OCI-LY1 (cell line): Measurements from ENCODE around the gene CD3G.

Source experiments
- H2AFZ ChIP-seq: fragments of 200-600 bp; sonication (generic), shearing (Covaris generic); 2 replicates; pipeline ENCODE4 v1.6.0; 2014; ENCODE audit warnings: antibody characterized with exemption, mild to moderate bottlenecking, low read length
- H3F3A ChIP-seq: fragments of 200-600 bp; sonication (generic), shearing (Covaris generic); 2 replicates; pipeline ENCODE4 v1.6.0; 2014; ENCODE audit warnings: mild to moderate bottlenecking, antibody characterized with exemption, low read length, moderate library complexity; ENCODE audit not compliant: insufficient read depth
- H3K27ac ChIP-seq: fragments of 200-600 bp; sonication (generic); 2 replicates; pipeline ENCODE4 v1.5.1; 2014; ENCODE audit warnings: low read length, mixed run types, mild to moderate bottlenecking, low read depth; ENCODE audit not compliant: poor library complexity, severe bottlenecking
- H3K27me3 ChIP-seq: fragments of 200-600 bp; sonication (generic); 2 replicates; pipeline ENCODE4 v1.6.0; 2014; ENCODE audit warnings: antibody characterized with exemption, mild to moderate bottlenecking, low read length, moderate library complexity; ENCODE audit not compliant: insufficient read depth
- H3K36me3 ChIP-seq: fragments of 200-600 bp; sonication (generic); 2 replicates; pipeline ENCODE4 v1.6.1; 2014; ENCODE audit warnings: mild to moderate bottlenecking, antibody characterized with exemption, low read length, moderate library complexity, mixed read lengths; ENCODE audit not compliant: insufficient read depth
- H3K4me1 ChIP-seq: fragments of 200-600 bp; sonication (generic); 2 replicates; pipeline ENCODE4 v1.5.1; 2014; ENCODE audit warnings: mild to moderate bottlenecking, low read length, moderate library complexity; ENCODE audit not compliant: insufficient read depth, severe bottlenecking
- H3K4me2 ChIP-seq: fragments of 200-600 bp; sonication (generic), shearing (Covaris generic); 2 replicates; pipeline ENCODE4 v1.6.1; 2014; ENCODE audit warnings: low read length
- H3K4me3 ChIP-seq: fragments of 200-600 bp; sonication (generic); 2 replicates; pipeline ENCODE4 v1.5.1; 2014; ENCODE audit warnings: low read length, low read depth, mild to moderate bottlenecking, mixed read lengths; ENCODE audit not compliant: poor library complexity, severe bottlenecking
- H3K79me2 ChIP-seq: fragments of 200-600 bp; shearing (Covaris generic); 2 replicates; pipeline ENCODE4 v1.6.1; 2016; ENCODE audit warnings: mixed run types, low read length, mixed read lengths; ENCODE audit not compliant: insufficient read depth
- H3K9ac ChIP-seq: fragments of 200-600 bp; sonication (generic), shearing (Covaris generic); 2 replicates; pipeline ENCODE4 v1.6.1; 2014; ENCODE audit warnings: mild to moderate bottlenecking, low read length, mixed read lengths
- H3K9me2 ChIP-seq: fragments of 200-600 bp; sonication (generic), shearing (Covaris generic); 2 replicates; pipeline ENCODE4 v1.6.1; 2014; ENCODE audit warnings: low read depth, mild to moderate bottlenecking, low read length, mixed read lengths
- H3K9me3 ChIP-seq: fragments of 200-600 bp; shearing (Covaris generic); 2 replicates; pipeline ENCODE4 v1.6.1; 2014; ENCODE audit warnings: low read length, mixed read lengths
- H4K20me1 ChIP-seq: fragments of 200-600 bp; sonication (generic), shearing (Covaris generic); 2 replicates; pipeline ENCODE4 v1.6.0; 2016; ENCODE audit warnings: mild to moderate bottlenecking, low read length; ENCODE audit not compliant: insufficient read depth
- CTCF ChIP-seq: fragments of 200-600 bp; sonication (generic), shearing (Covaris generic); IDR thresholded peaks from 2 replicates; pipeline ENCODE4 v1.5.1; 2017; ENCODE audit warnings: mild to moderate bottlenecking, antibody characterized with exemption, low read length, moderate library complexity, mixed read lengths
- EZH2 ChIP-seq: fragments of 200-600 bp; sonication (generic), shearing (Covaris generic); IDR thresholded peaks from 2 replicates; pipeline ENCODE4 v1.8.0; 2017; ENCODE audit warnings: borderline replicate concordance, mixed run types, mild to moderate bottlenecking, antibody characterized with exemption, low read length, moderate library complexity, mixed read lengths

CD3G gene

GRCh38 chr11:118380571-118380970 is 36.4 kb downstream of the CD3G start:
- TF ChIP-seq EZH2 (no peak), CTCF (no peak)

GRCh38 chr11:118382954-118383353 is 38.8 kb downstream of the CD3G start:
- H2AFZ ChIP-seq, result no peak overlapping the region
- no peaks in the 10 kb centered on the region for H3K27me3 ChIP-seq
- no peaks in the 10 kb centered on the region for H3K4me1 ChIP-seq
- H3K4me3 ChIP-seq, result no peak overlapping the region
- H3K4me2 ChIP-seq, result no peak overlapping the region
- no peaks in the 10 kb centered on the region for H3K79me2 ChIP-seq
- no peaks in the 10 kb centered on the region for H4K20me1 ChIP-seq
- H3K9me2 ChIP-seq, result no peaks in the 10 kb centered on the region
- H3K27ac ChIP-seq, result no peak overlapping the region
- peaks cover 90% of the 10 kb centered on the region for H3K36me3 ChIP-seq
- no peak for TF ChIP-seq CTCF
- no peak for TF ChIP-seq EZH2
- no peaks in the 10 kb centered on the region for H3F3A ChIP-seq
- H3K9me3 ChIP-seq, result no peaks in the 10 kb centered on the region
- no peak overlapping the region for H3K9ac ChIP-seq

More at GRCh38 chr11:118380571-118380970, 36.4 kb downstream of the CD3G start:
- no peaks in the 10 kb centered on the region for H3K9me2 ChIP-seq
- no peaks in the 10 kb centered on the region for H3K27me3 ChIP-seq
- no peak overlapping the region for H3K9ac ChIP-seq
- no peak overlapping the region for H3K4me2 ChIP-seq
- H3K79me2 ChIP-seq, result no peaks in the 10 kb centered on the region
- no peak overlapping the region for H3K4me3 ChIP-seq
- H3K9me3 ChIP-seq, result no peaks in the 10 kb centered on the region
- H3K4me1 ChIP-seq, result no peaks in the 10 kb centered on the region
- H2AFZ ChIP-seq, result no peak overlapping the region
- H4K20me1 ChIP-seq, result no peaks in the 10 kb centered on the region
- no peak overlapping the region for H3K27ac ChIP-seq
- peaks cover 78% of the 10 kb centered on the region for H3K36me3 ChIP-seq
- H3F3A ChIP-seq, result no peaks in the 10 kb centered on the region

- H3K4me2 ChIP-seq, result no peak overlapping the region
- H3K4me1 ChIP-seq, result no peaks in the 10 kb centered on the region
- peaks cover 88% of the 10 kb centered on the region for H3K36me3 ChIP-seq
- TF ChIP-seq EZH2, result no peak
- no peak for TF ChIP-seq CTCF
- no peaks in the 10 kb centered on the region for H3K9me2 ChIP-seq
- H3K27ac ChIP-seq, result no peak overlapping the region
- no peak overlapping the region for H3K9ac ChIP-seq
- H4K20me1 ChIP-seq, result no peaks in the 10 kb centered on the region
- H3K4me3 ChIP-seq, result no peak overlapping the region
- no peaks in the 10 kb centered on the region for H3K9me3 ChIP-seq
- no peaks in the 10 kb centered on the region for H3K79me2 ChIP-seq
- H2AFZ ChIP-seq, result no peak overlapping the region
- H3K27me3 ChIP-seq, result no peaks in the 10 kb centered on the region
- no peaks in the 10 kb centered on the region for H3F3A ChIP-seq
Measured at GRCh38 chr11:118383657-118384056, 39.5 kb downstream of the CD3G start.
